HEK293T (cell line): ENCODE measurements around the gene LPCAT4.

ENCODE experiments used
- ARNT ChIP-seq: fragments of 450-650 bp; IDR thresholded peaks from 2 replicates; pipeline ENCODE4 v1.6.1; 2017; ENCODE audit warnings: mild to moderate bottlenecking
- BHLHE40 ChIP-seq: fragments of 450-650 bp; IDR thresholded peaks from 2 replicates; pipeline ENCODE4 v1.6.1; 2016; ENCODE audit warnings: mild to moderate bottlenecking, moderate library complexity, borderline replicate concordance
- CTBP1 ChIP-seq: fragments of 450-650 bp; IDR thresholded peaks from 2 replicates; pipeline ENCODE4 v1.6.1; 2016; ENCODE audit warnings: borderline replicate concordance
- ELF4 ChIP-seq: fragments of 450-650 bp; IDR thresholded peaks from 2 replicates; pipeline ENCODE4 v1.6.1; 2017; ENCODE audit warnings: antibody characterized with exemption
- FOXA1 ChIP-seq: fragments of 450-650 bp; IDR thresholded peaks from 2 replicates; pipeline ENCODE4 v1.6.1; 2016; ENCODE audit warnings: mild to moderate bottlenecking
- FOXK2 ChIP-seq: fragments of 450-650 bp; IDR thresholded peaks from 2 replicates; pipeline ENCODE4 v1.6.1; 2016; ENCODE audit warnings: mild to moderate bottlenecking
- FOXM1 ChIP-seq: fragments of 450-650 bp; IDR thresholded peaks from 2 replicates; pipeline ENCODE4 v1.6.1; 2017; ENCODE audit warnings: mild to moderate bottlenecking, borderline replicate concordance
- L3MBTL2 ChIP-seq: fragments of 450-650 bp; conservative IDR thresholded peaks from 2 replicates; pipeline ENCODE4 v1.6.1; 2016; ENCODE audit warnings: mild to moderate bottlenecking
- NFRKB ChIP-seq: fragments of 450-650 bp; IDR thresholded peaks from 2 replicates; pipeline ENCODE4 v1.6.1; 2016; ENCODE audit warnings: mild to moderate bottlenecking, moderate library complexity
- SP1 ChIP-seq: fragments of 450-650 bp; IDR thresholded peaks from 2 replicates; pipeline ENCODE4 v1.6.1; 2017
- SUZ12 ChIP-seq: fragments of 450-650 bp; IDR thresholded peaks from 2 replicates; pipeline ENCODE4 v1.6.1; 2016; ENCODE audit warnings: mild to moderate bottlenecking
- TARDBP ChIP-seq: fragments of 450-650 bp; IDR thresholded peaks from 2 replicates; pipeline ENCODE4 v1.6.1; 2016
- ZNF384 ChIP-seq: fragments of 450-650 bp; IDR thresholded peaks from 2 replicates; pipeline ENCODE4 v1.6.1; 2016

DNA sequence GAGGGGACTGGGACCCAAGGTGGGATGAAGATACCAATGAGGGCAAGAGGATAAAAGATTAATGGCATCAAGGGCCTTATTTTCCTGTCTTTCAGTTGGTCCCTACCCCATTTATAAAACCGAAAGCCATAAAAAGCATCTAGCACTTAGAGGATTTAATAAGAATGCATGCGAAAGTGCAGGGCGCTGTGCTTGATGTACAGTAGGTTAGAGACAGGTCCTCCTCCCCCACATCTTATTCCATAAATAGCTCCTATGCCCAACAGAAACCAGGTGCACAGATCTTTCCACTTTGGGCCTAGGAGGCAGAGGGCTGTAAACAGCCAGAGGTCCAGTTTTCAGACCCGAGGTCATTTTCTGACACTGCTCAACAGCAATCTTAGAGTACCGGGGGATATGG lies 1.2 kb downstream of the LPCAT4 start:
- TF ChIP-seq FOXK2, result no peak
- no peak for TF ChIP-seq ARNT
- no peak for TF ChIP-seq FOXA1
- TF ChIP-seq L3MBTL2, result no peak
- no peak for TF ChIP-seq SUZ12
- TF ChIP-seq SP1, result no peak
- TF ChIP-seq BHLHE40, result no peak
- no peak for TF ChIP-seq CTBP1
- TF ChIP-seq TARDBP, result no peak
- no peak for TF ChIP-seq ZNF384
- TF ChIP-seq ELF4, result no peak
- TF ChIP-seq FOXM1, result no peak
- no peak for TF ChIP-seq NFRKB
